Smooth muscle cell (in vitro differentiated cells): Measurements from ENCODE around the gene FUBP3. TPM values are rescaled to one million over a fixed set of nuclear protein-coding genes. Genes with fewer than 3 reads are reported as not detected.

ENCODE experiments used
- DNase-seq: peaks from one replicate; lab custom pipeline; 2025; ENCODE audit not compliant: unreplicated experiment; lab: John Stamatoyannopoulos, UW
- H2AFZ ChIP-seq: fragments of 200-600 bp; sonication (generic); 2 replicates; pipeline ENCODE4 v1.6.0; 2016; ENCODE audit warnings: antibody characterized with exemption, low read depth, mild to moderate bottlenecking
- H3F3A ChIP-seq: fragments of 200-600 bp; sonication (generic); 2 replicates; pipeline ENCODE4 v1.6.0; 2017; ENCODE audit warnings: antibody characterized with exemption, low read depth
- H3K27ac ChIP-seq: fragments of 200-600 bp; sonication (generic); 2 replicates; pipeline ENCODE4 v1.5.1; 2016; ENCODE audit warnings: low read depth, mild to moderate bottlenecking
- H3K27me3 ChIP-seq: fragments of 200-600 bp; sonication (generic); 2 replicates; pipeline ENCODE4 v1.6.1; 2016; ENCODE audit warnings: low read depth, mild to moderate bottlenecking
- H3K36me3 ChIP-seq: fragments of 200-600 bp; sonication (generic); 2 replicates; pipeline ENCODE4 v1.5.1; 2016; ENCODE audit warnings: low read depth
- H3K4me1 ChIP-seq: fragments of 200-600 bp; sonication (generic); 2 replicates; pipeline ENCODE4 v1.5.1; 2016; ENCODE audit warnings: low read depth
- H3K4me2 ChIP-seq: fragments of 200-600 bp; sonication (generic); 2 replicates; pipeline ENCODE4 v1.6.0; 2016; ENCODE audit warnings: mild to moderate bottlenecking
- H3K4me3 ChIP-seq: fragments of 200-600 bp; sonication (generic); 2 replicates; pipeline ENCODE4 v1.5.1; 2016; ENCODE audit warnings: mild to moderate bottlenecking
- H3K79me2 ChIP-seq: fragments of 200-600 bp; sonication (generic); 2 replicates; pipeline ENCODE4 v1.6.0; 2016; ENCODE audit warnings: low read depth, mild to moderate bottlenecking
- H3K9ac ChIP-seq: fragments of 200-600 bp; sonication (generic); 2 replicates; pipeline ENCODE4 v1.6.0; 2016; ENCODE audit warnings: low read depth
- H3K9me3 ChIP-seq: fragments of 200-600 bp; sonication (generic); replicated peaks from 2 replicates; pipeline ENCODE4 v1.5.1; 2016; ENCODE audit warnings: low read depth
- H4K20me1 ChIP-seq: fragments of 200-600 bp; sonication (generic); 2 replicates; pipeline ENCODE4 v1.6.0; 2016; ENCODE audit warnings: low read depth
- WGBS: methylation state at CpG from one replicate; pipeline ENCODE4 v1.1.7; 2016; ENCODE audit warnings: low lambda C conversion rate; 5-methylcytosine and 5-hydroxymethylcytosine counted together
- polyA plus RNA-seq: library from polyadenylated mRNA; unstranded; fragments of >200 nt; fragmentation: Nextera tagmentation; extraction: Ambion mirVana; gene quantifications from 2 replicates; pipeline ENCODE4 v1.2.1, GENCODE V29; 2016
- total RNA-seq: library from RNA; depleted of rRNA; stranded (reverse); fragments of >200 nt; gene quantifications from 2 replicates; pipeline ENCODE4 v1.2.3, GENCODE V29; 2014
- TF ChIP-seq, protein P1 (sequence below): fragments of 200-600 bp; sonication (generic); IDR thresholded peaks from 2 replicates; pipeline ENCODE4 v1.5.1; 2017; ENCODE audit warnings: borderline replicate concordance, mild to moderate bottlenecking, antibody characterized with exemption; ENCODE audit not compliant: insufficient read depth, poor library complexity, severe bottlenecking

FUBP3 gene
- total and polyA plus RNA-seq, 2 experiments from 2014 or later = 46.9 to 52.5 TPM

DNA sequence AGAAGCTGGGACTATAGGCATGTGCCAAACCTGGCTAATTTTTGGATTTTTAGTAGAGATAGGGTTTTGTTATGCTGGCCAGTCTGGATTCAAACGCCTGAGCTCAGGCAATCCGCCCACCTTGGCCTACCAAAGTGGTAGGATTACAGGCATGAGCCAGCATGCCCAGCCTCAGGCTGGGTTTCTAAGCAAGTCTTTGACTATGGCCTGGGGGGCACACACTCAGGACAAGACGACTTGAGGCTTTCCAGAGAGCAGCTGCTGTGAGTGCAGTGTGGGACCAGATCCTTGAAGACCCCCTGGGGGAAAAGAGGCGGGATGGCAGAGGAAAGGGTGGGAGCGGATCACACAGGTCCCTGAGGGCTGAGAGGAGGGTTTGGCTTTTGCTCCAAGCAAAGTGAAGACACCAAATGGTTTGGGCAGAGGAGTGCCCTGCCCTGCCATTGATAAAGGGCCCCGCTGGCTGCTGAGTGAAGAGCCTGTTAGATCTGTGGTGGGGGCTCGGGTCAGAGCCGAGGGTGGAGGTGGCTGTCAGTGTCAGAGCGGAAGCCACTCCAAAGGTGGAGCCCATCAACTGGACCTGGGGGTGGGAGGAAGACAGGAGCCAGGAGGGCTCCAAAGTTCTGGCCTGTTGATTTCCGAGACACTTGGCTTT lies 46.8 kb upstream of the FUBP3 start:
- Histone ChIP-seq H3K4me3 (no peak overlapping the region), H3K79me2 (no peaks in the 10 kb centered on the region), H3K4me2 (no peak overlapping the region), H3K4me1 (peaks cover 15% of the 10 kb centered on the region), H3K9ac (no peak overlapping the region), H3K9me3 (no peaks in the 10 kb centered on the region), H2AFZ (no peak overlapping the region), H4K20me1 (no peaks in the 10 kb centered on the region), H3K27me3 (no peaks in the 10 kb centered on the region), H3K27ac (no peak overlapping the region), H3K36me3 (no peaks in the 10 kb centered on the region), H3F3A (no peaks in the 10 kb centered on the region)
- no peak for DNase-seq
- TF ChIP-seq, protein P1, sequence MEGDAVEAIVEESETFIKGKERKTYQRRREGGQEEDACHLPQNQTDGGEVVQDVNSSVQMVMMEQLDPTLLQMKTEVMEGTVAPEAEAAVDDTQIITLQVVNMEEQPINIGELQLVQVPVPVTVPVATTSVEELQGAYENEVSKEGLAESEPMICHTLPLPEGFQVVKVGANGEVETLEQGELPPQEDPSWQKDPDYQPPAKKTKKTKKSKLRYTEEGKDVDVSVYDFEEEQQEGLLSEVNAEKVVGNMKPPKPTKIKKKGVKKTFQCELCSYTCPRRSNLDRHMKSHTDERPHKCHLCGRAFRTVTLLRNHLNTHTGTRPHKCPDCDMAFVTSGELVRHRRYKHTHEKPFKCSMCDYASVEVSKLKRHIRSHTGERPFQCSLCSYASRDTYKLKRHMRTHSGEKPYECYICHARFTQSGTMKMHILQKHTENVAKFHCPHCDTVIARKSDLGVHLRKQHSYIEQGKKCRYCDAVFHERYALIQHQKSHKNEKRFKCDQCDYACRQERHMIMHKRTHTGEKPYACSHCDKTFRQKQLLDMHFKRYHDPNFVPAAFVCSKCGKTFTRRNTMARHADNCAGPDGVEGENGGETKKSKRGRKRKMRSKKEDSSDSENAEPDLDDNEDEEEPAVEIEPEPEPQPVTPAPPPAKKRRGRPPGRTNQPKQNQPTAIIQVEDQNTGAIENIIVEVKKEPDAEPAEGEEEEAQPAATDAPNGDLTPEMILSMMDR = no peak
- WGBS = 79% methylated on average over 10 of the region's 10 CpGs

DNA sequence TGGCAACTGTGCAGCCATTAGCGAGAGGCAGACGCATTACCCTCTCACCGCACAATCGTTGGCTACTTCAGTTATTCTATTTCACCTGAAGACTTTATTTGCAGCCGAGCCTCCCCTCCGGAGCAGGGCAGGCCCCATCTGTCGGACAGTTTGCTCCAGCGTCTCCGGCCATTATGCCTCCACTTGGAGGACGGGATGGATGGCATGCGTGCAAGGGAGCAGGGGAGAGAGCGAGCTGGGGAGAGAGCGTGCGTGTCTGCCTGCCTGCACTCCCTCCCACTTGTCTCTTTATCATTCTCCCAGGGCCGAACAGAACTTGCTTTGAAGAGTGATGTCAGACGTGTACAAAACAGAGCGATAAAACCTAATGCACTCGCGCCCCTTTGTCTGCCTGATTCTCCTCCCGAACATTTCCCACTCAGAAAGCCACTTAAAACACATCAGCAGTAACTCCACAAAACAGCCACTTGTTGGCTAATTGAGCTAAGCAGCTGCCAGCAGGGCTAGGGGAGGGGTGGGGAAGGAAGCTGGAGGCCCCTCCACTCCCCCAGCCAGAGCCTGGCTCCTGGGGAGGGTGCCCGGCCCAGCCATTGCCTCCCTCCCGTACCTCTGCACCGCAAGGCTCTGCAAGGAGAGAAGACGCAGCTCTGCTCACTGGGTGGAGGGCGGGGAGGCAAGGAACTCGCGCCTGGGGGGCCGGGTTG lies 43.4 kb upstream of the FUBP3 start:
- Histone ChIP-seq H3K9me3 (no peaks in the 10 kb centered on the region), H3K9ac (peak overlapping the region; percentile 51), H4K20me1 (no peaks in the 10 kb centered on the region), H3K27ac (peak overlapping the region; percentile 52), H3K4me1 (peaks cover 15% of the 10 kb centered on the region), H3K4me3 (peak overlapping the region; percentile 35), H3K36me3 (no peaks in the 10 kb centered on the region), H2AFZ (peak overlapping the region; percentile 91), H3K4me2 (peak overlapping the region; percentile 83), H3K79me2 (no peaks in the 10 kb centered on the region), H3K27me3 (no peaks in the 10 kb centered on the region), H3F3A (no peaks in the 10 kb centered on the region)
- 27% methylated on average over 26 of the region's 28 CpGs for WGBS
- TF ChIP-seq, protein P1 = no peak
- peak; percentile 6 for DNase-seq

DNA sequence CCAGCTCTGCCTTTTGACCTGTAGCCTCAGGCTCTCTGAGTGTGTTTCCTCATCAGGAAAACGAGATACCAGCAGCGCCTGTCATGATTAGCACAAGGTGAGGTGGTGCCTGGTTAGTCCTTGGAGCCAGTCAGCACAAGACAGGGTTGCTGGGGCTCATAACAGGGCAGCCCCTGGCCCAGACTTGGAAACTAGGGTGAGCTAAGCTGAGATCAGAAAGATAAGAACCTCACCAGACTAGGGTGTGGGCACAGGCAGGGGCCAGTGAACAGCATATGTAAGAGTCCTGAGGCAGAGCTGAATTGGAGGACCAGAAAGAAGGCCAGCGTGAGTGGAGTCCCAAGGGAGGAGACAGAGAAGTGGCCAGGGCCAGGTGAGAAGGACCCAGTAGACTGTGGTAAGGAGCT lies 42.7 kb upstream of the FUBP3 start:
- Histone ChIP-seq H3K27ac (no peak overlapping the region), H3K9me3 (no peaks in the 10 kb centered on the region), H3K27me3 (no peaks in the 10 kb centered on the region), H3K4me1 (peaks cover 15% of the 10 kb centered on the region), H3K9ac (no peak overlapping the region), H3K36me3 (no peaks in the 10 kb centered on the region), H4K20me1 (no peaks in the 10 kb centered on the region), H3K4me2 (no peak overlapping the region), H3K4me3 (no peak overlapping the region), H3F3A (no peaks in the 10 kb centered on the region), H3K79me2 (no peaks in the 10 kb centered on the region), H2AFZ (no peak overlapping the region)
- no peak for DNase-seq
- 90% methylated on average over 3 of the region's 3 CpGs for WGBS
- TF ChIP-seq, protein P1 = no peak
